Nephron progenitor cell (in vitro differentiated cells): Measurements from ENCODE around the gene C1orf167.

Experiments
- DNase-seq: peaks from one replicate; pipeline ENCODE4 v3.0.0; 2021
- H3K27ac Mint-ChIP-seq: 2 replicates; pipeline ENCODE4 v1.8.0; 2021; ENCODE audit warnings: mild to moderate bottlenecking, moderate library complexity, mixed read lengths
- H3K27me3 Mint-ChIP-seq: 2 replicates; pipeline ENCODE4 v1.8.0; 2021; ENCODE audit warnings: mild to moderate bottlenecking, low read depth, mixed read lengths; ENCODE audit not compliant: poor library complexity
- H3K36me3 Mint-ChIP-seq: 2 replicates; pipeline ENCODE4 v1.8.0; 2021; ENCODE audit warnings: low read depth, mixed read lengths
- H3K4me1 Mint-ChIP-seq: 2 replicates; pipeline ENCODE4 v1.8.0; 2021; ENCODE audit warnings: mixed read lengths
- H3K4me3 Mint-ChIP-seq: 2 replicates; pipeline ENCODE4 v1.8.0; 2021; ENCODE audit warnings: mild to moderate bottlenecking, moderate library complexity, mixed read lengths
- H3K9me3 Mint-ChIP-seq: 2 replicates; pipeline ENCODE4 v1.8.0; 2021; ENCODE audit warnings: mild to moderate bottlenecking, moderate library complexity, mixed read lengths
- CTCF ChIP-seq: fragments of 200-600 bp; sonication (generic); IDR thresholded peaks from 2 replicates; pipeline ENCODE4 v1.5.0; 2021; ENCODE audit warnings: antibody characterized with exemption

Gene C1orf167

DNA sequence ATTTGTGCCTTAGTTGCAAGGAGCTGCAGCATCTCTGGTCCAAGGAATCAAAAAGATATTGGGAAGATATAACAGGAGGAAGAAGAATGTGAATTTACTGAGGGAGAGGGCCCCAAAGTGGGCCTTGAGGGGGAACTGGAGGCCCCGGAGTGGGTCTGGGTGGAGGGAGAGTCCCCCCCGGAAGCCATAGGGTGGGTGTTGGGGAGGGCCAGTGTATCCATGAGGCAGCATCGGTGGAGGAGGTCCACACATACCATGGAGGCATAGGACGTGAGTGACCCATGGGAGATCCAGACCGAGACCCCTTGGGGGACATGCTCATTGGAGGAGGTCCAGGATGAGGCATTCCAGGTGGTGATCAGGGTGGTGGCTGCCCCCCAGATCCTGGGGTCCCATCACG, 708 bp upstream of the C1orf167 start:
- H3K36me3 Mint-ChIP-seq, result no peaks in the 10 kb centered on the region
- peaks cover 52% of the 10 kb centered on the region for H3K27me3 Mint-ChIP-seq
- peaks cover 18% of the 10 kb centered on the region for H3K9me3 Mint-ChIP-seq
- no peak overlapping the region for H3K27ac Mint-ChIP-seq
- no peak for TF ChIP-seq CTCF
- peak overlapping the region; percentile 50 for H3K4me3 Mint-ChIP-seq
- DNase-seq, result no peak
- H3K4me1 Mint-ChIP-seq, result peaks cover 28% of the 10 kb centered on the region

DNA sequence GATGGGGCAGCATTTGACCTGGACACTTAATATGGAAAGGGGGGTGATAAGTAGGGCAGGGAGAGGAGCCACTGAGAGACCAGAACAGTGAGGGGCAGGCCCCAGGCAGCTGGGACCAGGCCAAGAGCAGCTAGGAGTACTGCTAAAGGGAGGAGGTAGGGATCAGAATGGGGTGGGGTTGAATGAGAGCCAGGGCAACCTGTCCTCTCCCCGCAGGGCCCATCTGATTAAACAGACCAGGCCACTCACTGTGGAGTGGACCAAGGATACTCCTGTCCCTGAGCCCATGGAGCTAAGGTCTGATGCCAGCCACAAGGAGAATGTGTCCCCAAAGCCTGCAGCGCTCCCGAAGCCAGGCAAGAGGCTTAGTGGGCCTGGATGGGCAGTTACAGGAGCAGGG, 2.1 kb downstream of the C1orf167 start:
- no peak for DNase-seq
- Mint-ChIP-seq H3K36me3 (no peaks in the 10 kb centered on the region), H3K9me3 (no peaks in the 10 kb centered on the region), H3K27me3 (peaks cover 41% of the 10 kb centered on the region), H3K4me1 (peaks cover 39% of the 10 kb centered on the region), H3K27ac (peak overlapping the region; percentile 54), H3K4me3 (no peak overlapping the region)
- no peak for TF ChIP-seq CTCF

- Mint-ChIP-seq H3K4me1 (peaks cover 39% of the 10 kb centered on the region), H3K27me3 (peaks cover 39% of the 10 kb centered on the region), H3K27ac (no peak overlapping the region), H3K36me3 (no peaks in the 10 kb centered on the region), H3K9me3 (no peaks in the 10 kb centered on the region), H3K4me3 (no peak overlapping the region)
- no peak for DNase-seq
- TF ChIP-seq CTCF, result no peak
Measured at GRCh38 chr1:11764519-11764918, 2.5 kb downstream of the C1orf167 start.

- H3K27ac Mint-ChIP-seq, result peak overlapping the region; percentile 80
- H3K4me3 Mint-ChIP-seq, result no peak overlapping the region
- no peak for DNase-seq
- no peaks in the 10 kb centered on the region for H3K36me3 Mint-ChIP-seq
- H3K27me3 Mint-ChIP-seq, result peaks cover 25% of the 10 kb centered on the region
- H3K9me3 Mint-ChIP-seq, result no peaks in the 10 kb centered on the region
- peaks cover 39% of the 10 kb centered on the region for H3K4me1 Mint-ChIP-seq
- TF ChIP-seq CTCF, result no peak
Measured at GRCh38 chr1:11765661-11766428, 3.9 kb downstream of the C1orf167 start.

DNA sequence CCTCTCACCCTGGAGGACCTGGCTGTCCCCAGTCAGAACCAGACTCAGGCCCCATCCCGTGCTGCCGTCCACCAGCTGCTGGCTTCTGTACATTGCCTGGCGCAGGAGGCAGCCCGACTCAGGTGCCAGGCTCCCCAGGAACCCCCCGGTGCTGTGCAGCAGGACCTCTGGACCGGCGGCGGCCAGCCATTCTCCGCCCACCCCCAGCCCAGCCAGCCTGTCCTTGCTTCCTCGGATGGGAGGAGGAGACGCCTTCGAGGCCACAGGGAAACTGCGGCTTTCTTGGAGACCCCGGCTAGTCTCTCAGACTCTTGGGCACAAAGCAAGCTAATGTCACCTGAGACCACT, 4.4 kb downstream of the C1orf167 start:
- Mint-ChIP-seq H3K9me3 (no peaks in the 10 kb centered on the region), H3K4me3 (no peak overlapping the region), H3K27ac (no peak overlapping the region), H3K4me1 (peaks cover 39% of the 10 kb centered on the region), H3K36me3 (no peaks in the 10 kb centered on the region), H3K27me3 (peaks cover 20% of the 10 kb centered on the region)
- TF ChIP-seq CTCF, result no peak
- DNase-seq, result no peak
